ENCODE data around the gene CCDC142. TPM values are rescaled to one million over a fixed set of nuclear protein-coding genes. Genes with fewer than 3 reads are reported as not detected.

The CCDC142 gene
- total RNA-seq, 1 donor from 2014 or later: 3.9 TPM

DNA sequence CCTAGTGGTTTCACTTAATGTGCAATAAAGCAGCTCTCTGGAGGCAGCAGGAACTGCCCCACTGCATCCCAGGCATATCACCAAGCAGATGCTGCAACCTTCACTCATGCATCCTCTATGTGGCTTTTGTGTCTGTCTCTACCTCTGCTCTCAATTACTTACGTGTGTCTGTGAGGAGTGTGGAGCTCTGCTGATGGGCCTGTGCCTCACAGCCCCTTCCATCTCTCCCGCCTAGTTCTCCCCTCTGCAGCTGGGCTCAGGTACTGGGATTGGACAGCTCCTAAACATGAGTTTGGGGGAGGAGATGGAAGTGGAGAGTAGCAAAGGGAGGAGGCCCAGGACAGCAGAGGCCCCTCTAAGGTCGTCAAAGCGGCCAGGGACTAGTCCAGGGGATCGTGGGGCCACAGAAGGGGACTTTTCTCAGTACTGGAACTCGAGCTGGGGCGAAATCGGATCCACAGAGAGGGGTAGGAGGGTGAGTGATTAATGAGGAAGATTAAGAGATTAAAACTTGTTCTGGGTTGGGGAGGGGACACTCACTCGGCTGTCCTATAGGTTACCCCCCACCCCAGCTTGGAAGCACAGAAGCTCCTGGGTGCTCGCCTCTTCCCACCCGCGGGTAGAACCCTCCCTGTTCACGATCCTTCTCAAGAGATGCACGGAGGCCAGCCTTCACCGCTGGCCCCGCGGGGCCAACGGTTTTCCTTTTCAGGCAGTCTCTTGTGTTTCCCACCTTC lies 18.7 kb upstream of the CCDC142 start:
- no peak for TF ChIP-seq CTCF (conservative IDR thresholded peaks at IDR 0.05; ENCODE audit: low read depth, low read length)
- peak overlapping the region; percentile 94 for H3K4me3 ChIP-seq (ENCODE audit: low read depth, low read length)
- DNase-seq (ENCODE audit: low read depth): no peak

DNA sequence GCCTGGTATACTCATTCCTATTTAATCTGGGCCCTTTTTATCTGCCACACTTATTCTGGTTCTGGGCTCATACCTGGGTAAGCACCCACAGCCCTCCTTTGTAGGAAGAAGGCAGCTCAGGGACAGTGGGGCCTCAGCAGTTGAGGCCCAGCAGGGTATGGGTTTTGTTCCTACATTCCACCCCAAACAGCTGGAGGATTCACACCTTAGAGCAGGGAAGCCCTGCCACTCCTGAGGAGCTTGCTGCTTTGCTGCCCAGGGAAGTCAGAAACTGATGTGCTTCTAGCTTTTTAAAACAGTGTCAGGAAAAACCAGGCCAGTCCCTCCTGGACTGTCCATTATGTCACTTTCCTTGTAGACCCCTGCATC lies 17.8 kb upstream of the CCDC142 start:
- DNase-seq (ENCODE audit: low read depth): no peak
- H3K4me3 ChIP-seq (ENCODE audit: low read depth, low read length): no peak overlapping the region
- TF ChIP-seq CTCF (conservative IDR thresholded peaks at IDR 0.05; ENCODE audit: low read depth, low read length): no peak

DNA sequence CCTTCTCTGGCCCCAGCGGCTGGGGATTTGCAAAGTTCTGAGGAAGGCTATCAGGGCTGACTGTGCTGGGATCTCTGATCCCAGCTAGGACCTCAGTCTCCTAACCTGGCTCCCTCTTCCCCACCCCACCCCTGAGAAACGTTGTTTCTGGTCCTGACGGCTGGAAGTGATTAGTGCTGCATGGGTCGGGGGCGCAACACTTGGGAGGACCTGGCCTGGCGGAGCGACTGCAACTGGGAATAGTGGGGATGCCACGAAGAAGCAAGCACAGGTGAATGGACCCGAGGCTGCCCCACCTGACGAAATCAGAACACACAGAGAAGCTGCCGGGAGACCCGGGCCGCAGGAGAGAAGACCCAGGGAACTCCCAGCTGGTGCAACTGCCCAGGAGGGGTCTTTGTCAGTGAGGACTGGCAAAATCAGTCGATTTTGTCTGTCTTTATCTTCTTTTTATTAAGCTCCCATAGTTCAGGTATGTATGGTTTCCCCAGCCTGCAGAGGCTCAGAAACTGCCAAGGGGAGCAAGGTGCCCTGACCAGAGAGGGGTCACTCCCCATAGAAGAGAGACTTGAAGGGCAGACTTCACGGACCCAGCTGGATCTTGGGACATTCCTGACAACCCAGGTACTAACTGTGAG lies 17.3 kb upstream of the CCDC142 start:
- no peak for DNase-seq (ENCODE audit: low read depth)
- TF ChIP-seq CTCF (conservative IDR thresholded peaks at IDR 0.05; ENCODE audit: low read depth, low read length): no peak
- H3K4me3 ChIP-seq (ENCODE audit: low read depth, low read length): peak overlapping the region; percentile 47

DNA sequence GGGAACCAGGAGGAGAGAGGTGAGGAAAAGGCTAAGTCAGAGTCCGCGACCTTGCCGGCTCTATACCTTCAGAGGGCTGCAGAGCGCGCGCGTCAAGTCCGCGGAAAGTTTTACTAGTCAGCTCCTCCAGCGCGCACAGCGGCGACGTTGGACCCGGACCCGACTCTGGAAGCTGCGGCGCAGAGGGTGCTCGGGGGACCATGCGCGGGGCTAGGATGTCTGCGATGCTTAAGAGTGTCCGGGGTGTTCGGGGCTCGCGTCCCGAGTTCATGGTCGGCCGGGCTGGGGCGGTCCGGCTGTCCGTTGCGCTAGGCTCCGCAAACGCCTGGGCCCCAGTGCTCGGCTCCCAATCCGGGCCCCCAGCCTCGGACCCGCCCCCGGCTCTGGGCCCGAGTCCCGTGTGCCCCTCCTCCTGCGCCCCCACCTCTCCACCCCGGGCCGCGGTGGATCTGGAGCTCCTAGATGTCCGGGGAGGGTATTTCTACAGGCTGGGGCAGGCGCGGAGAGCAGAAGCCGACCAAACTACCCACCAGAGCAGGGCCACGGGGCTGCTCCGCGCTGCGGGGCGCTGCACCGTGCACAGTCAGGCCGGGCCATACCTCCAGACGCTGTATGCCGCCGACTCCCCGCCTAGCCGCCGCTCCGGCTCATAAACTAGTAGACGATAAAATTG lies 16.6 kb upstream of the CCDC142 start, which contains the start of gene LBX2:
Gene LBX2, minus strand, starts transcription at position 337 of the 673 bp plus-strand sequence. Its CDS starts 66 bp downstream, at position 271.
- peak within 1 kb of the TSS; percentile 47 for H3K4me3 ChIP-seq (ENCODE audit: low read depth, low read length)
- no peak for TF ChIP-seq CTCF (conservative IDR thresholded peaks at IDR 0.05; ENCODE audit: low read depth, low read length)
- DNase-seq (ENCODE audit: low read depth): no peak

DNA sequence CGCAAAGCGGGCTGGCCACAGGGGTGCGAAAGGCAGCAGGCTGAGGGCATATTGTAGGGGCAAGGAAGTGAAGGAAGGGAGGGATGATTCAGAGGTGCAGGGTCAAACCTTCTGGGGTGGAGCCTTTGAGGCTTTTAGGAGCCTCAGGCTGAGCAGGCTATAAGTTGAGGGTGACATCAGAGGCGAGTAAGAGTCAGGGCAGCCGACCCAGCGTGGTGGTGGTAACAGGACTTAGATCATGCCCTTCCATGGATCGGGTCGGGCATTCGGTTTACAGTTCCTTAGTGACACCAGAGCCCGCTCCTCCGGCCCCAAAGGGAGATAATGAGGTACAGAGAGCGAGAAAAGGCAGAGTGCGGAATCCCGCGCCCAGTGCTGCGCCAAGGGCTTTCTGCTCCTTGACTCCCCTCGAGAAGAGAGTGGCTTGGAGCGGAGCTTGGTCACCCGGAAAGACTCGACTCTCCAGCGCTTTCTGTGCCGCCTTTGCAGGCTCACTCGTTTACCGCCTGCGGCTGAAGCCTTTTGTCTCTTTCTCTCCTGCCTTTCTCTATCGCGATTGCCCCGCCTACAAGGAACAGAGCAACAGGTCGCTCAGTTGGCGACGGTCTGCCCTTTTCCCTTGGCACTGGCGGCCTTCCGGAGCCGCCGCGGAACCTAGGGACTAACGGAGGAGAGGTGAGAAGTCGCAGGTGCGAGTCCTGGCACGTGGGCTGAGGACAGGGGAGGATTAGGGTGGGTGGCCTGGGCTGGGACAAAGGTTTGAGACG lies 15.9 kb upstream of the CCDC142 start:
- peak overlapping the region; percentile 47 for H3K4me3 ChIP-seq (ENCODE audit: low read depth, low read length)
- TF ChIP-seq CTCF (conservative IDR thresholded peaks at IDR 0.05; ENCODE audit: low read depth, low read length): no peak
- DNase-seq (ENCODE audit: low read depth): no peak

DNA sequence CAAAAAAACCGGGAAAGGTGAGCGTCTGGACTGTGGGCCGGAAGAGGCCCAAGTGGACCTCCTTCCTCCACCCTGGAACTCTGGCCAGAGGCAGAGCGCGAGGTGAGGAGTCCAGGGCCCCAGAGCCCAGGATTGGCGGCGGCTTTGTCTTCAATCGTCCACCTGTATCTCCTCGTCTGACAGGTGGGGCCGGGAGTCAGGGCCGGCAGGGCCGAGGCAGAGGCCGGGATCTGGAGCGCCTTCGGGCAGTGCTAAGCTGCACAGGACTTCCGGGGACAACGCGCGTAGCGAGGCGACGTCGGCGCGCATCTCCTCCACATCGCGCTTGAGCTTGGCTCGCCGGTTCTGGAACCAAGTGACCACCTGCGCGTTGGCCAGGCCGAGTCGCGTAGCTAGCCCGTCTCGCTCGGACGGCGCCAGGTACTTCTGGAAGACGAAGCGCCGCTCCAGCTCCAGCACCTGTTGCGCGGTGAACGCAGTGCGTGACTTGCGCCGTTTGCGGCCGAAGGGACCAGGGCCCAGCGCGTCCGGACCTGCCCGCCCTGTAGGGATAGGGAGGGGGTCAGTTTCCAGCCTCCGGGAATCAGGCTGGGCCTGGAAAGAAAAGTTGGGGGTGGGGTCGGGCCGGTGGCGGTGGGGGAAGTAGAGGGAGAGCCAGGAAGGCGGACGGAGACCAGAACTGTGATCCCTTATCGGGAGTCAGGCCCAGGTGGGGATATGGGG lies 15.1 kb upstream of the CCDC142 start:
- TF ChIP-seq CTCF (conservative IDR thresholded peaks at IDR 0.05; ENCODE audit: low read depth, low read length): no peak
- DNase-seq (ENCODE audit: low read depth): no peak
- peak overlapping the region; percentile 47 for H3K4me3 ChIP-seq (ENCODE audit: low read depth, low read length)

All from epithelial cell of proximal tubule (primary cell).